OCI-LY7 (cell line): Measurements from ENCODE around the gene RBM15.

Source experiments
- EZH2phosphoT487 ChIP-seq: fragments of 200-600 bp; sonication (generic); IDR thresholded peaks from 2 replicates; pipeline ENCODE4 v1.6.1; 2018; ENCODE audit warnings: low read depth, borderline replicate concordance, mild to moderate bottlenecking, mixed run types, antibody characterized with exemption, low read length, moderate library complexity, mixed read lengths
- TF ChIP-seq, protein P1 (sequence below): fragments of 200-600 bp; sonication (generic); conservative IDR thresholded peaks from 2 replicates; pipeline ENCODE4 v1.5.1; 2014; ENCODE audit warnings: mild to moderate bottlenecking, antibody characterized with exemption, low read length, moderate library complexity, mixed read lengths

DNA sequence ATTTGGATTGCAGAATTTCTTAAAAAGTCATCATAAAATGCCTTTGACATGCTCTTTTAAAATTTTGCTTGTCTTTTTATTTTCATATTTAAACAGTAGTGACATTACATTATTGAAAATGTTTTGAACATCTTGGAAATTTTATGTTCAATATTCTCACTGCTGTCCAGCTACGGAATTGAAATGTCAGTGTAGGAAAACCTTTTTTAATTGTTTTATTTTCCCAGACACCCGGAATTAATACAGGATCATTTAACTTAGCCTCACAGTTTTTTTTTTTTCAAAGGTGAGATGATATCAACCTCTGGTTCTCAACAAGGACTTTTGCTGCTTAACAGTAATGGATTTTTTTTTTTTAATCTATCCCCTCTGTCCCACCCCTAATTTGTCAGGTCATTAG is 4.1 kb downstream of the RBM15 start:
- TF ChIP-seq, protein P1, sequence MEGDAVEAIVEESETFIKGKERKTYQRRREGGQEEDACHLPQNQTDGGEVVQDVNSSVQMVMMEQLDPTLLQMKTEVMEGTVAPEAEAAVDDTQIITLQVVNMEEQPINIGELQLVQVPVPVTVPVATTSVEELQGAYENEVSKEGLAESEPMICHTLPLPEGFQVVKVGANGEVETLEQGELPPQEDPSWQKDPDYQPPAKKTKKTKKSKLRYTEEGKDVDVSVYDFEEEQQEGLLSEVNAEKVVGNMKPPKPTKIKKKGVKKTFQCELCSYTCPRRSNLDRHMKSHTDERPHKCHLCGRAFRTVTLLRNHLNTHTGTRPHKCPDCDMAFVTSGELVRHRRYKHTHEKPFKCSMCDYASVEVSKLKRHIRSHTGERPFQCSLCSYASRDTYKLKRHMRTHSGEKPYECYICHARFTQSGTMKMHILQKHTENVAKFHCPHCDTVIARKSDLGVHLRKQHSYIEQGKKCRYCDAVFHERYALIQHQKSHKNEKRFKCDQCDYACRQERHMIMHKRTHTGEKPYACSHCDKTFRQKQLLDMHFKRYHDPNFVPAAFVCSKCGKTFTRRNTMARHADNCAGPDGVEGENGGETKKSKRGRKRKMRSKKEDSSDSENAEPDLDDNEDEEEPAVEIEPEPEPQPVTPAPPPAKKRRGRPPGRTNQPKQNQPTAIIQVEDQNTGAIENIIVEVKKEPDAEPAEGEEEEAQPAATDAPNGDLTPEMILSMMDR = no peak
- TF ChIP-seq EZH2phosphoT487 = no peak
